AG10803 (cell line): ENCODE measurements around the gene IGSF9B.

ENCODE experiments used
- DNase-seq: peaks from one replicate; pipeline ENCODE4 v3.0.0; 2010; ENCODE audit warnings: low read depth
- H3K4me3 ChIP-seq: 2 replicates; pipeline ENCODE4 v1.5.1; 2011; ENCODE audit warnings: mild to moderate bottlenecking, low read length, control low read depth
- TF ChIP-seq, protein P1 (sequence below): conservative IDR thresholded peaks from 2 replicates; pipeline ENCODE4 v1.5.1; 2011; ENCODE audit warnings: mild to moderate bottlenecking, low read length, control low read depth, inconsistent platforms

IGSF9B gene

DNA sequence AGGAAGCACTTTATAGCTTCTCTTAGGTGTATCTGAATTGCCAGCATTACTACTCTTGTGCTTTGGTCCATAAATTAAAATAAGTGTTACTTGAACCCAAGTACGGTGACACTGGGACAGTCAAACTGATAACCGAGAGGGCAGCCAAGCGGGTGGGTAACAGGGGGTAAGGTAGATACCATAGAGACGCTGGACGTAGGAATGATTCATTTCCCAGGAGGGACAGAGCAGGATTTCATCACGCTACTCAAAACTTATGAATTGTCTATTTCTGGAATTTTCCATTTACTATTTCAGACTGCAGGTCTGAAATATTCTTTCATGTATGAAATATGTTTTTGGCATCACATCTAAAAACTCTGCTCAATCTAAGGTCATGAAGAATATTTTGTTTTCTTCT, 96.6 kb downstream of the IGSF9B start:
- H3K4me3 ChIP-seq = no peak overlapping the region
- DNase-seq = no peak
- TF ChIP-seq, protein P1, sequence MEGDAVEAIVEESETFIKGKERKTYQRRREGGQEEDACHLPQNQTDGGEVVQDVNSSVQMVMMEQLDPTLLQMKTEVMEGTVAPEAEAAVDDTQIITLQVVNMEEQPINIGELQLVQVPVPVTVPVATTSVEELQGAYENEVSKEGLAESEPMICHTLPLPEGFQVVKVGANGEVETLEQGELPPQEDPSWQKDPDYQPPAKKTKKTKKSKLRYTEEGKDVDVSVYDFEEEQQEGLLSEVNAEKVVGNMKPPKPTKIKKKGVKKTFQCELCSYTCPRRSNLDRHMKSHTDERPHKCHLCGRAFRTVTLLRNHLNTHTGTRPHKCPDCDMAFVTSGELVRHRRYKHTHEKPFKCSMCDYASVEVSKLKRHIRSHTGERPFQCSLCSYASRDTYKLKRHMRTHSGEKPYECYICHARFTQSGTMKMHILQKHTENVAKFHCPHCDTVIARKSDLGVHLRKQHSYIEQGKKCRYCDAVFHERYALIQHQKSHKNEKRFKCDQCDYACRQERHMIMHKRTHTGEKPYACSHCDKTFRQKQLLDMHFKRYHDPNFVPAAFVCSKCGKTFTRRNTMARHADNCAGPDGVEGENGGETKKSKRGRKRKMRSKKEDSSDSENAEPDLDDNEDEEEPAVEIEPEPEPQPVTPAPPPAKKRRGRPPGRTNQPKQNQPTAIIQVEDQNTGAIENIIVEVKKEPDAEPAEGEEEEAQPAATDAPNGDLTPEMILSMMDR = no peak
